GM23338 (cell line): ENCODE results near the gene NDST3. TPM values are rescaled to one million over a fixed set of nuclear protein-coding genes. Genes with fewer than 3 reads are reported as not detected.

Experiments
- ATAC-seq: fragments of 200-7000 bp; cut with Tn5 transposase; 3 replicates; pipeline ENCODE4 v1.9.1; 2020
- DNase-seq: peaks from one replicate; pipeline ENCODE4 v3.0.0-alpha.2; 2015; ENCODE audit warnings: low spot score
- H2AFZ ChIP-seq: fragments of 200-600 bp; sonication (generic); 2 replicates; pipeline ENCODE4 v1.8.0; 2016; ENCODE audit warnings: antibody characterized with exemption, mild to moderate bottlenecking, moderate library complexity
- H3F3A ChIP-seq: fragments of 200-600 bp; sonication (generic); replicated peaks from 2 replicates; pipeline ENCODE4 v1.8.0; 2017; ENCODE audit warnings: antibody characterized with exemption, mixed run types, low read depth
- H3K27ac ChIP-seq: fragments of 200-600 bp; sonication (generic); 2 replicates; pipeline ENCODE4 v1.6.1; 2016; ENCODE audit warnings: low read depth
- H3K27me3 ChIP-seq: fragments of 200-600 bp; sonication (generic); 2 replicates; pipeline ENCODE4 v1.8.0; 2016; ENCODE audit warnings: mild to moderate bottlenecking, mixed run types, moderate library complexity; ENCODE audit not compliant: insufficient read depth
- H3K36me3 ChIP-seq: fragments of 200-600 bp; sonication (generic); 2 replicates; pipeline ENCODE4 v1.8.0; 2016; ENCODE audit warnings: mild to moderate bottlenecking; ENCODE audit not compliant: insufficient read depth
- H3K4me1 ChIP-seq: fragments of 200-600 bp; sonication (generic); 2 replicates; pipeline ENCODE4 v1.8.0; 2016; ENCODE audit warnings: mild to moderate bottlenecking, moderate library complexity; ENCODE audit not compliant: insufficient read depth
- H3K4me2 ChIP-seq: fragments of 200-600 bp; sonication (generic); 2 replicates; pipeline ENCODE4 v1.7.1; 2017; ENCODE audit warnings: mixed run types
- H3K4me3 ChIP-seq: fragments of 200-600 bp; sonication (generic); 2 replicates; pipeline ENCODE4 v1.6.1; 2016; ENCODE audit warnings: mixed run types
- H3K79me2 ChIP-seq: fragments of 200-600 bp; sonication (generic); replicated peaks from 2 replicates; pipeline ENCODE4 v1.8.0; 2017; ENCODE audit warnings: mild to moderate bottlenecking; ENCODE audit not compliant: insufficient read depth
- H3K9me2 ChIP-seq: fragments of 200-600 bp; sonication (generic); 2 replicates; pipeline ENCODE4 v1.8.0; 2017; ENCODE audit not compliant: insufficient read depth
- H4K20me1 ChIP-seq: fragments of 200-600 bp; sonication (generic); replicated peaks from 2 replicates; pipeline ENCODE4 v1.8.0; 2017; ENCODE audit warnings: mild to moderate bottlenecking; ENCODE audit not compliant: insufficient read depth
- H3K27ac Mint-ChIP-seq: 2 replicates; pipeline ENCODE4 v1.8.0; 2020; ENCODE audit warnings: inconsistent platforms, mild to moderate bottlenecking, moderate library complexity, mixed read lengths
- H3K27me3 Mint-ChIP-seq: 3 replicates; pipeline ENCODE4 v1.8.0; 2022; ENCODE audit warnings: low read depth, mild to moderate bottlenecking, moderate library complexity, mixed read lengths, inconsistent platforms; ENCODE audit not compliant: insufficient read depth, poor library complexity
- H3K36me3 Mint-ChIP-seq: 3 replicates; pipeline ENCODE4 v1.8.0; 2021; ENCODE audit warnings: low read depth, mild to moderate bottlenecking, inconsistent platforms, moderate library complexity, mixed read lengths
- H3K4me1 Mint-ChIP-seq: 3 replicates; pipeline ENCODE4 v1.8.0; 2020; ENCODE audit warnings: mild to moderate bottlenecking, inconsistent platforms, mixed read lengths
- H3K4me3 Mint-ChIP-seq: 3 replicates; pipeline ENCODE4 v1.8.0; 2021; ENCODE audit warnings: moderate library complexity, mild to moderate bottlenecking, inconsistent platforms, mixed read lengths
- H3K9me3 Mint-ChIP-seq: 3 replicates; pipeline ENCODE4 v1.8.0; 2020; ENCODE audit warnings: moderate library complexity, mild to moderate bottlenecking, inconsistent platforms, mixed read lengths
- CREB1 ChIP-seq: fragments of 250-450 bp; sonication (Bioruptor Pico); IDR thresholded peaks from 2 replicates; pipeline ENCODE4 v1.5.0; 2020; ENCODE audit warnings: low read depth, mild to moderate bottlenecking, moderate library complexity
- ETS1 ChIP-seq: IDR thresholded peaks from 2 replicates; pipeline ENCODE4 v1.6.1; 2016; ENCODE audit warnings: antibody characterized with exemption
- EZH2 ChIP-seq: fragments of 200-600 bp; sonication (generic); IDR thresholded peaks from one replicate; pipeline ENCODE4 v1.8.0; 2017; ENCODE audit warnings: antibody characterized with exemption, mild to moderate bottlenecking, low read depth; ENCODE audit not compliant: unreplicated experiment
- EZH2phosphoT487 ChIP-seq: fragments of 200-600 bp; sonication (generic); IDR thresholded peaks from one replicate; pipeline ENCODE4 v1.8.1; 2018; ENCODE audit warnings: antibody characterized with exemption; ENCODE audit not compliant: unreplicated experiment
- JUNB ChIP-seq: IDR thresholded peaks from one replicate; pipeline ENCODE4 v1.6.1; 2016; ENCODE audit warnings: antibody characterized with exemption; ENCODE audit not compliant: unreplicated experiment
- NANOG ChIP-seq: IDR thresholded peaks from 2 replicates; pipeline ENCODE4 v1.6.1; 2016; ENCODE audit warnings: antibody characterized with exemption, borderline replicate concordance
- POLR2AphosphoS5 ChIP-seq: IDR thresholded peaks from 2 replicates; pipeline ENCODE4 v1.6.1; 2016; ENCODE audit warnings: antibody characterized with exemption, low read depth
- REST ChIP-seq: IDR thresholded peaks from one replicate; pipeline ENCODE4 v1.6.1; 2018; ENCODE audit warnings: antibody characterized with exemption; ENCODE audit not compliant: unreplicated experiment
- STAT1 ChIP-seq: IDR thresholded peaks from one replicate; pipeline ENCODE4 v1.6.1; 2016; ENCODE audit warnings: antibody characterized with exemption; ENCODE audit not compliant: unreplicated experiment
- ZNF114 ChIP-seq: fragments of 250-450 bp; sonication (Bioruptor Pico); IDR thresholded peaks from 2 replicates; pipeline ENCODE4 v1.5.0; 2020; ENCODE audit warnings: mild to moderate bottlenecking, moderate library complexity
- ZNF331 ChIP-seq: fragments of 250-450 bp; sonication (Bioruptor Pico); IDR thresholded peaks from 2 replicates; pipeline ENCODE4 v1.5.0; 2020; ENCODE audit warnings: low read depth, mild to moderate bottlenecking, moderate library complexity
- polyA plus RNA-seq: library from polyadenylated mRNA; unstranded; fragments of >200 nt; fragmentation: Nextera tagmentation; extraction: Ambion mirVana; gene quantifications from 2 replicates; pipeline ENCODE4 v1.2.1, GENCODE V29; 2016
- total RNA-seq: library from RNA; depleted of rRNA; stranded (reverse); fragments of >200 nt; shearing (Covaris generic); gene quantifications from 2 replicates; pipeline ENCODE4 v1.2.3, GENCODE V29; 2014

The NDST3 gene
- total and polyA plus RNA-seq, 2 experiments from 2014 or later, result 0.19 to 0.56 TPM

GRCh38 chr4:118225511-118225910 is 191.2 kb downstream of the NDST3 start:
- no peak overlapping the region for H3K27ac Mint-ChIP-seq
- Histone ChIP-seq H3K4me3 (no peak overlapping the region), H3K79me2 (no peaks in the 10 kb centered on the region), H3K4me1 (no peaks in the 10 kb centered on the region), H3K27me3 (no peaks in the 10 kb centered on the region), H4K20me1 (no peaks in the 10 kb centered on the region), H3K9me2 (no peaks in the 10 kb centered on the region), H3K4me2 (no peak overlapping the region), H3F3A (no peaks in the 10 kb centered on the region), H2AFZ (no peak overlapping the region), H3K27ac (no peak overlapping the region), H3K36me3 (no peaks in the 10 kb centered on the region)
- no peaks in the 10 kb centered on the region for H3K9me3 Mint-ChIP-seq
- no peaks in the 10 kb centered on the region for H3K27me3 Mint-ChIP-seq
- H3K4me3 Mint-ChIP-seq, result no peak overlapping the region
- H3K4me1 Mint-ChIP-seq, result no peaks in the 10 kb centered on the region
- TF ChIP-seq POLR2AphosphoS5, result no peak
- TF ChIP-seq CREB1 (CRISPR knock-in tag), result no peak
- TF ChIP-seq REST, result no peak
- TF ChIP-seq ETS1, result no peak
- no peak for TF ChIP-seq JUNB
- TF ChIP-seq ZNF331 (CRISPR knock-in tag), result no peak
- no peak for TF ChIP-seq EZH2phosphoT487
- no peak for TF ChIP-seq STAT1
- no peak for TF ChIP-seq ZNF114 (CRISPR knock-in tag)
- no peak for TF ChIP-seq NANOG
- no peak for TF ChIP-seq EZH2
- ATAC-seq (no peak), DNase-seq (no peak)
- no peaks in the 10 kb centered on the region for H3K36me3 Mint-ChIP-seq

GRCh38 chr4:118226311-118227010 is 192.2 kb downstream of the NDST3 start:
- Mint-ChIP-seq H3K4me3 (no peak overlapping the region), H3K27ac (no peak overlapping the region), H3K4me1 (no peaks in the 10 kb centered on the region), H3K36me3 (no peaks in the 10 kb centered on the region), H3K27me3 (no peaks in the 10 kb centered on the region), H3K9me3 (no peaks in the 10 kb centered on the region)
- H3K27me3 ChIP-seq, result no peaks in the 10 kb centered on the region
- no peaks in the 10 kb centered on the region for H3K9me2 ChIP-seq
- H3K79me2 ChIP-seq, result no peaks in the 10 kb centered on the region
- DNase-seq (no peak), ATAC-seq (no peak)
- no peaks in the 10 kb centered on the region for H3F3A ChIP-seq
- no peaks in the 10 kb centered on the region for H4K20me1 ChIP-seq
- H3K4me2 ChIP-seq, result no peak overlapping the region
- no peak overlapping the region for H3K4me3 ChIP-seq
- no peaks in the 10 kb centered on the region for H3K36me3 ChIP-seq
- H3K27ac ChIP-seq, result no peak overlapping the region
- H2AFZ ChIP-seq, result no peak overlapping the region
- no peaks in the 10 kb centered on the region for H3K4me1 ChIP-seq
- no peak for TF ChIP-seq REST
